CD4-positive, CD25-positive, alpha-beta regulatory T cell (primary cell): ENCODE measurements around the gene USP6. TPM values are rescaled to one million over a fixed set of nuclear protein-coding genes. Genes with fewer than 3 reads are reported as not detected.

Source experiments
- ATAC-seq, 2 donors: fragments of 150-1000 bp; cut with Tn5 transposase; one replicate each; pipeline ENCODE4 v1.10.0; 2021; ENCODE audit warnings: low read depth in 2 of 2, moderate number of reproducible peaks in 2 of 2, moderate library complexity in 1 of 2
- DNase-seq, 3 donors: peaks; one replicate each; pipeline versions ENCODE4 v3.0.0 to v3.0.0-alpha.2; 2012 to 2022; ENCODE audit warnings: mixed read lengths in 1 of 3
- H3K27ac ChIP-seq: one replicate; pipeline ENCODE4 v1.7.0; 2013; ENCODE audit warnings: mild to moderate bottlenecking, low read length; ENCODE audit not compliant: insufficient read depth, poor library complexity, severe bottlenecking
- H3K27me3 ChIP-seq: one replicate; pipeline ENCODE4 v1.7.0; 2013; ENCODE audit warnings: low read length; ENCODE audit not compliant: control insufficient read depth, insufficient read depth
- H3K36me3 ChIP-seq: one replicate; pipeline ENCODE4 v1.7.0; 2013; ENCODE audit warnings: mild to moderate bottlenecking, low read length, moderate library complexity; ENCODE audit not compliant: control insufficient read depth, insufficient read depth
- H3K4me1 ChIP-seq: 2 replicates; pipeline ENCODE4 v1.7.0; 2013; ENCODE audit warnings: mild to moderate bottlenecking, low read length; ENCODE audit not compliant: insufficient read depth, control insufficient read depth, poor library complexity, severe bottlenecking
- H3K4me3 ChIP-seq: one replicate; pipeline ENCODE4 v1.7.0; 2013; ENCODE audit warnings: low read depth, mild to moderate bottlenecking, low read length, moderate library complexity
- H3K9me3 ChIP-seq, 2 experiments: 1 replicate in 1 of 2; 2 replicates in 1 of 2; pipeline ENCODE4 v1.7.0; 2013; ENCODE audit warnings: low read length in 2 of 2, mild to moderate bottlenecking in 1 of 2, moderate library complexity in 1 of 2; ENCODE audit not compliant: control insufficient read depth in 2 of 2
- H3K27ac Mint-ChIP-seq, 3 donors: one replicate each; pipeline ENCODE4 v1.8.0; 2020 to 2022; ENCODE audit warnings: mild to moderate bottlenecking in 3 of 3, mixed read lengths in 3 of 3, moderate library complexity in 2 of 3
- H3K27me3 Mint-ChIP-seq: one replicate; pipeline ENCODE4 v1.8.0; 2022; ENCODE audit warnings: mild to moderate bottlenecking, mixed read lengths
- H3K36me3 Mint-ChIP-seq: one replicate; pipeline ENCODE4 v1.8.0; 2020; ENCODE audit warnings: mixed read lengths
- H3K4me1 Mint-ChIP-seq, 4 donors: one replicate each; pipeline ENCODE4 v1.8.0; 2020 to 2022; ENCODE audit warnings: mixed read lengths in 4 of 4, mild to moderate bottlenecking in 1 of 4
- H3K4me3 Mint-ChIP-seq, 4 donors: one replicate each; pipeline ENCODE4 v1.8.0; 2020 to 2022; ENCODE audit warnings: mild to moderate bottlenecking in 4 of 4, mixed read lengths in 4 of 4, moderate library complexity in 3 of 4
- H3K9me3 Mint-ChIP-seq, 7 donors: one replicate each; pipeline ENCODE4 v1.8.0; 2020 to 2022; ENCODE audit warnings: mixed read lengths in 7 of 7, mild to moderate bottlenecking in 3 of 7, moderate library complexity in 2 of 7
- polyA plus RNA-seq, 4 donors: library from polyadenylated mRNA; unstranded; fragments of 300-500 nt; fragmentation: Illumina TruSeq; gene quantifications; one replicate each; pipeline ENCODE4 v1.2.3, GENCODE V29; 2021
- total RNA-seq: library from RNA; stranded (reverse); gene quantifications from one replicate; pipeline ENCODE4 v1.2.3, GENCODE V29; 2022

USP6 gene
- total and polyA plus RNA-seq, 5 donors from 2014 or later = 0.02 to 0.10 (median 0.06) TPM; not detected in 2

DNA sequence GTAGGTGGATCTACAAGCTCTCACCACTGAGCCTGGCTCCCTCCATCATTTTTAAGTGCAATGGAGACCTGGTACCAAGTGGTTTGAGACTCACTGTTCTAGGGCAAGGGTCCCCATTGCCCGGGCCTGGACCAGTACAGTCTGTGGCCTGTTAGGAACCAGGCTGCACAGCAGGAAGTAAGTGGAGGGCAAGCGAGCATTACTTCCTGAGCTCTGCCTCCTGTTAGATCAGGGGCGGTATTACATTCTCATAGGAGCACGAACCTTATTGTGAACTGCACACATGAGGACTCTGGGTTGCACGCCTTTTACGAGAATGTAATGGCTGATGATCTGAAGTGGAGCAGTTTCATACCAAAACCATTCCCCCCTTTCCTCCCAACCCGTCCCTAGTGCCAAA is 82.6 kb downstream of the USP6 start:
- no peak for ATAC-seq
- no peak overlapping the region for H3K4me3 ChIP-seq
- Mint-ChIP-seq H3K4me1 (peaks cover 0 to 13% (median 10%) of the 10 kb centered on the region in 4 donors), H3K27me3 (no peaks in the 10 kb centered on the region), H3K27ac (no peak overlapping the region), H3K9me3 (no peaks in the 10 kb centered on the region), H3K36me3 (no peaks in the 10 kb centered on the region), H3K4me3 (no peak overlapping the region)
- no peaks in the 10 kb centered on the region for H3K36me3 ChIP-seq
- H3K27me3 ChIP-seq = no peaks in the 10 kb centered on the region
- no peaks in the 10 kb centered on the region for H3K9me3 ChIP-seq
- no peaks in the 10 kb centered on the region for H3K4me1 ChIP-seq
- no peak overlapping the region for H3K27ac ChIP-seq
- peak in 1 of 3 donors; percentile 48 for DNase-seq

DNA sequence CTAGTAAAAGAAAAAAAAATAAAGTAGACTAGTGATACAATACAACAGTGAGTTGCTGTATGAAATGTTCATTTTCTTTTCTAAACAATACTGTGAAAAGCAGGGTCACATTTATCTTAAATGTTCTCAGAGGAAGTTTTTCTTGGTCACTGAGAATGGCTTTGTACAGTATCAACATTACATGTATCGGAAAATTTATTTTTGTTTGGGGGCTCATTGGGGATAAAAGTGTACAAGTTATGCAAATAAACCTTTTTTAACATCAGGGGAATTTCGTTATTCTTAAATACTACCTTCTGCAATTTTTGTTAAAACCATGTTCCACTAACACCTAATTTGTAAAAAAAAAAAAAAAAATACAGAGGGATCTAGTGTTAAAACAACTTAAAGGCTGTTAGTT is 84.5 kb downstream of the USP6 start:
- Histone ChIP-seq H3K27me3 (no peaks in the 10 kb centered on the region), H3K36me3 (no peaks in the 10 kb centered on the region), H3K9me3 (no peaks in the 10 kb centered on the region), H3K4me3 (no peak overlapping the region), H3K27ac (no peak overlapping the region), H3K4me1 (no peaks in the 10 kb centered on the region)
- Mint-ChIP-seq H3K27ac (no peak overlapping the region), H3K9me3 (no peaks in the 10 kb centered on the region), H3K4me1 (peaks cover 0 to 13% (median 10%) of the 10 kb centered on the region in 4 donors), H3K27me3 (no peaks in the 10 kb centered on the region), H3K4me3 (no peak overlapping the region), H3K36me3 (no peaks in the 10 kb centered on the region)
- DNase-seq (no peak), ATAC-seq (no peak)

- Mint-ChIP-seq H3K27ac (no peak overlapping the region), H3K27me3 (no peaks in the 10 kb centered on the region), H3K36me3 (no peaks in the 10 kb centered on the region), H3K4me3 (no peak overlapping the region), H3K9me3 (no peaks in the 10 kb centered on the region), H3K4me1 (peaks cover 0 to 13% (median 10%) of the 10 kb centered on the region in 4 donors)
- no peak overlapping the region for H3K27ac ChIP-seq
- no peaks in the 10 kb centered on the region for H3K9me3 ChIP-seq
- no peak overlapping the region for H3K4me3 ChIP-seq
- no peaks in the 10 kb centered on the region for H3K27me3 ChIP-seq
- H3K4me1 ChIP-seq = no peaks in the 10 kb centered on the region
- H3K36me3 ChIP-seq = no peaks in the 10 kb centered on the region
- ATAC-seq = no peak
- no peak for DNase-seq
Observed at GRCh38 chr17:5201011-5201410, 85.2 kb downstream of the USP6 start.

GRCh38 chr17:5203178-5203907 is 87.5 kb downstream of the USP6 start:
- Histone ChIP-seq H3K4me1 (no peaks in the 10 kb centered on the region), H3K9me3 (no peaks in the 10 kb centered on the region), H3K27me3 (no peaks in the 10 kb centered on the region), H3K27ac (no peak overlapping the region), H3K4me3 (no peak overlapping the region), H3K36me3 (no peaks in the 10 kb centered on the region)
- H3K9me3 Mint-ChIP-seq = no peaks in the 10 kb centered on the region
- H3K4me1 Mint-ChIP-seq = peaks cover 0 to 7% (median 3%) of the 10 kb centered on the region in 4 donors
- peak overlapping the region in 2 of 3 donors; percentile 20 to 32 for H3K27ac Mint-ChIP-seq
- H3K36me3 Mint-ChIP-seq = peaks cover 9% of the 10 kb centered on the region
- DNase-seq (no peak), ATAC-seq (no peak)
- H3K27me3 Mint-ChIP-seq = no peaks in the 10 kb centered on the region
- H3K4me3 Mint-ChIP-seq = no peak overlapping the region

- Histone ChIP-seq H3K27me3 (no peaks in the 10 kb centered on the region), H3K4me1 (no peaks in the 10 kb centered on the region), H3K27ac (no peak overlapping the region), H3K9me3 (no peaks in the 10 kb centered on the region), H3K4me3 (no peak overlapping the region), H3K36me3 (no peaks in the 10 kb centered on the region)
- Mint-ChIP-seq H3K27ac (no peak overlapping the region), H3K36me3 (peaks cover 13% of the 10 kb centered on the region), H3K9me3 (no peaks in the 10 kb centered on the region), H3K4me1 (peaks cover 0 to 7% (median under 1%) of the 10 kb centered on the region in 4 donors), H3K4me3 (no peak overlapping the region), H3K27me3 (no peaks in the 10 kb centered on the region)
- DNase-seq = no peak
- ATAC-seq = no peak
Observed at GRCh38 chr17:5203908-5204294, 88.1 kb downstream of the USP6 start.

DNA sequence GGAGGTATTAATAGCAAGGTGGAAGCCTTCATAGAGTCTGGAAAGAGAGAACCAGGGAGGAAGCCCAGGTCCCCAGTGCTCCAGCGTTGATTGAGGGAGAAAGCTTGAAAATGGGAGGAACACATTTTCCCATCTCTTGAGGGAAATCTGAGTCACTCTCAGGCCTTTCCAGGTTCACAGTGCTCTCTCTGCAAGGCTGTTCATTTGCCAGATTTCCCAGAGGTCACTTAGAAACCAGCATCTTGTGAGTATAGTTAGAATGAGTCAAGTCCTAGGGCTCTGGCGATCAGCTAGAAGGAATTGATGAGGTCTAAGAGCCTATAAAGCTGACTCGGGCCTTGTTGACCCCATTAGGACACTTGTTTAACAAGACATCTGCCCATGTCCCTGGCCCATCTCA is 93.6 kb downstream of the USP6 start:
- Histone ChIP-seq H3K27ac (no peak overlapping the region), H3K27me3 (no peaks in the 10 kb centered on the region), H3K36me3 (no peaks in the 10 kb centered on the region), H3K4me1 (no peaks in the 10 kb centered on the region), H3K9me3 (no peaks in the 10 kb centered on the region), H3K4me3 (no peak overlapping the region)
- Mint-ChIP-seq H3K9me3 (no peaks in the 10 kb centered on the region), H3K36me3 (peaks cover 33% of the 10 kb centered on the region), H3K4me1 (peaks cover 0 to 25% (median 5%) of the 10 kb centered on the region in 4 donors), H3K27me3 (no peaks in the 10 kb centered on the region), H3K27ac (no peak overlapping the region), H3K4me3 (no peak overlapping the region)
- ATAC-seq (no peak), DNase-seq (no peak)

DNA sequence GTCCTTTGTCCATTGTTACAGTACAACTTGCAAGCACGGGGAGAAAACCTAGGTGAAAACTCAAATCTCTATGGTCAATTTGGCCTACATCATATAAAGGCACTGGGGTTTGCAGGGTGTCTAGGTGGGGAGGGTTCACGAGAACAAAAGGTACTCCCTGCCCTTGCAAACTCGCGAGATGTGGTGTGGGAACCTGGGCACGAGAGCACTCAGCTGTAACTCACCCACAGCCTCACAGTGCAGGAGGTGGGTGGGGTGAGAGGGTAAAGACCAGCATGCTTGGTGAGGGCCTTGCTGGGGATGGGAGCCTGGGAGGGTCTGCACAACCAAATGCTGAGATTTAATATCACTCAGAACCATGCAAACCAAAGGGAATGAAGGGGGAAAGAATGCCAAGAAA is 94.3 kb downstream of the USP6 start:
- no peak overlapping the region for H3K27ac ChIP-seq
- Mint-ChIP-seq H3K4me3 (peak overlapping the region in 1 of 4 donors; percentile 50), H3K36me3 (peaks cover 37% of the 10 kb centered on the region), H3K4me1 (peaks cover 0 to 25% (median 5%) of the 10 kb centered on the region in 4 donors), H3K9me3 (no peaks in the 10 kb centered on the region), H3K27ac (peak overlapping the region in 1 of 3 donors; percentile 64), H3K27me3 (no peaks in the 10 kb centered on the region)
- no peaks in the 10 kb centered on the region for H3K9me3 ChIP-seq
- H3K4me1 ChIP-seq = no peaks in the 10 kb centered on the region
- no peak overlapping the region for H3K4me3 ChIP-seq
- H3K27me3 ChIP-seq = no peaks in the 10 kb centered on the region
- ATAC-seq = no peak
- no peak for DNase-seq
- H3K36me3 ChIP-seq = no peaks in the 10 kb centered on the region

DNA sequence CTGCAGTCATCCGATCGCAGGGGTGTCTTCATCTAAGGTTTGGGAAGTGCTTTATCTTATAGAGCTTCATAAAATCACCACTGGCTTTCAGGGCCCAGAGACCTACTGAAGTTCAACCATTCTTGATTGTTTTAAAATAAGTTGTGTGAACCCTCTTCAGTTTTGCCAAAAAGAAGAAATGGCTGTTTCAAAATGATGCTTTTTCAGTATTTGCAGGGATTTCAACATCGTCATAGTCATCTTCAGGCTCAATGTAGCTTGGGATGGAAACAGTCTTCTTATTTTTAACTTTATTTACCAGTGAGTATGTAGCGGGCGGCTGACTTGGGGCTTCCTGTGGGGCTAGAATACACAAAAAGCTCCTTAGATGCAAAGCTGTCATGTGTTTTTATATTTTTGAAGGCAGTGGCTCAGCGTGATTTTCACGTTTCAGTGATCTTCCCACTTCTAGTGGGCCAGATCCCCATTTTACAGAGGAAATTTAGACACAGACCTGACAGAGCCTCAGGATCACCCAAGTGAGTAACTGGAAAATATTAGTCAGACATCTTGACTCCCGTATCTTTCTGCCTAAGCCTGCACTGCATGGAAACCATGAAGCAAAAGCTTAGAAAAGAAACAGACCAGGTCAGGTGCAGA is 94.9 kb downstream of the USP6 start:
- H3K4me1 Mint-ChIP-seq = peaks cover 0 to 25% (median 5%) of the 10 kb centered on the region in 4 donors
- H3K4me3 Mint-ChIP-seq = peak overlapping the region in 2 of 4 donors; percentile 30 to 59
- Histone ChIP-seq H3K27ac (no peak overlapping the region), H3K4me3 (no peak overlapping the region), H3K4me1 (no peaks in the 10 kb centered on the region), H3K9me3 (no peaks in the 10 kb centered on the region), H3K36me3 (no peaks in the 10 kb centered on the region), H3K27me3 (no peaks in the 10 kb centered on the region)
- H3K27me3 Mint-ChIP-seq = no peaks in the 10 kb centered on the region
- no peak for DNase-seq
- H3K9me3 Mint-ChIP-seq = no peaks in the 10 kb centered on the region
- no peak for ATAC-seq
- H3K36me3 Mint-ChIP-seq = peaks cover 37% of the 10 kb centered on the region
- H3K27ac Mint-ChIP-seq = peak overlapping the region; percentile 6 to 78 (median 64)
